Limb (tissue), 2 donors: ENCODE measurements around the gene RAB5B.

Source experiments
- DNase-seq, 2 donors: peaks; one replicate each; pipeline ENCODE4 v3.0.0-alpha.2; 2016; ENCODE audit errors: extremely low spot score in 2 of 2

Gene RAB5B

GRCh38 chr12:55973599-55974307 lies at the start of gene RAB5B:
TSS of gene RAB5B (plus strand) at chr12:55974078. CDS start at chr12:55986961, 12,883 bp downstream.
- peak; percentile 98 to 100 for DNase-seq

GRCh38 chr12:55925371-55925770 lies 48.5 kb upstream of the RAB5B start:
- no peak for DNase-seq

GRCh38 chr12:55925870-55926737 lies 47.8 kb upstream of the RAB5B start:
- no peak for DNase-seq

DNA sequence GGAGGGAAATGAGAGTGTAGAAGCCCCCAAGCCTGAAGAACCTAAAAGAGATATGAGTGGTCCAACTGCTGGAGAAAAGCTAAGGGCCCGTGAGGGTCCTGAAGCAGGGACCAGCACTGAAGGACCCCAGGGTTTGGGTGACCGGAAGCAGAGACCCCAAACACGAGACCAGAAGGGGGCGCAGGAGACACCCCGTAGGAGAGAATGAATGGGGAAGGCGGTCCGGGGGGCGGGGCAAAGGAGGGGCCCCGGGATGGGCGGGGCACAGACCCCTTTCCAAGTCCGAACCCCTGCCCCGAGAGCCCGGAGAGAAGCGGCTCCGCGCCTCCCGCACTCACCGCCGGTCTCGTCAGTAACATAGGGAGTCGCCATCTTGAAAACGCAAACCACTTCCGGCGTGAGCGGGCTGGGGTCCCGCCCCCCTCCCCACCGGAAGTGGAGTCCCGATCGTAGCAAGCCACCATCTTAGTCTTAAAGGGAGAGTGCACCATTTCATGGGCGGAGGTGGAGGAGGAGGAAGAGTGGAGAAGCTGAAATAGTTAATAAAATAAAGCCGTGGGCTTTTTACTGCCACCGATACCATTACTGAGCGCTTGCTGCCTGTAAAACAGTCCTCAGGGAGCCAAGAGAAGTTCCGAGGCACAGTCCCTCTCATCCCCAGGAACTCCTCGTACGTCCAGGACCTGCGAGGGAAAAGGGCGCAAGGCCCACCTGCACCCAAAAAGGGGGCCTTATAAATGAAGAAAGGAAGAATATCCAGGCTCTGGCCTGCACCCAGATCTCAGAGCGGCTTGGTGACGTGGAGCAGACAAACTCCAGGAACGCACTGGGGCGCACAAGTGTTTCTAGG lies 46.9 kb upstream of the RAB5B start:
- peak; percentile 95 to 97 for DNase-seq

- DNase-seq, result peak; percentile 45 to 77
Measured at GRCh38 chr12:55927588-55928502, 46.0 kb upstream of the RAB5B start, which contains the start of gene PYM1. TSS of gene PYM1 (minus strand) at chr12:55927894. CDS start at chr12:55927761, 133 bp downstream.

DNA sequence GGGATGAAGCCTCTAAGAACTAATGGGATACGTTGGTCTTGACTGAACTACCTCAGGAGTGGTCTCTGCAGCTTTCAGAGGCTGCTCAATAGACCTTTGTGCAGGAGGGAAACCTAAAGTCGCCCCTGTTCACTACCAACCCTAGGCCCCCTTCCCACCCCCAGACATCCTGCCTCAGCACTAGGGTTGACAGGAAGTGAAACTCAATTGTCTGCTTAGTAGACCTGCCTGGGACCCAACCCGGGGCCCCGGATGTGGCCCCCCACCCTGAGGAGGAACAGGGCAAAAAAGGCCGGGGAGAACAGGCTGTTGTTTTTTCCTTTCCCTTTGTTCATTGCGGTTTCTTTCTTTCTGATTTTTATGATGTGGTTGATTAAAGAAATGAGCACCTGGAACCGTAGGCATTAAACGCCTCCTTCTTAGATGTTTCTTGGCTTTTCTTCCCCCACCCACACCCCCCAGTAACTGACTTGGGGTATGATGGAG lies 44.5 kb upstream of the RAB5B start:
- no peak for DNase-seq

- DNase-seq, result peak; percentile 52 to 84
Measured at GRCh38 chr12:55930771-55931316, 43.0 kb upstream of the RAB5B start, which contains the start of gene DGKA. TSS of gene DGKA (plus strand) at chr12:55931162. CDS start at chr12:55936504, 5,342 bp downstream.

GRCh38 chr12:55931317-55931779 lies 42.5 kb upstream of the RAB5B start:
- DNase-seq, result no peak

- DNase-seq, result peak; percentile 62 to 83
Measured at GRCh38 chr12:55931780-55932550, 41.9 kb upstream of the RAB5B start.

- DNase-seq, result peak in 1 of 2 donors; percentile 57
Measured at GRCh38 chr12:55932551-55932910, 41.3 kb upstream of the RAB5B start.

GRCh38 chr12:55933169-55933798 lies 40.6 kb upstream of the RAB5B start:
- peak in 1 of 2 donors; percentile 34 for DNase-seq

DNA sequence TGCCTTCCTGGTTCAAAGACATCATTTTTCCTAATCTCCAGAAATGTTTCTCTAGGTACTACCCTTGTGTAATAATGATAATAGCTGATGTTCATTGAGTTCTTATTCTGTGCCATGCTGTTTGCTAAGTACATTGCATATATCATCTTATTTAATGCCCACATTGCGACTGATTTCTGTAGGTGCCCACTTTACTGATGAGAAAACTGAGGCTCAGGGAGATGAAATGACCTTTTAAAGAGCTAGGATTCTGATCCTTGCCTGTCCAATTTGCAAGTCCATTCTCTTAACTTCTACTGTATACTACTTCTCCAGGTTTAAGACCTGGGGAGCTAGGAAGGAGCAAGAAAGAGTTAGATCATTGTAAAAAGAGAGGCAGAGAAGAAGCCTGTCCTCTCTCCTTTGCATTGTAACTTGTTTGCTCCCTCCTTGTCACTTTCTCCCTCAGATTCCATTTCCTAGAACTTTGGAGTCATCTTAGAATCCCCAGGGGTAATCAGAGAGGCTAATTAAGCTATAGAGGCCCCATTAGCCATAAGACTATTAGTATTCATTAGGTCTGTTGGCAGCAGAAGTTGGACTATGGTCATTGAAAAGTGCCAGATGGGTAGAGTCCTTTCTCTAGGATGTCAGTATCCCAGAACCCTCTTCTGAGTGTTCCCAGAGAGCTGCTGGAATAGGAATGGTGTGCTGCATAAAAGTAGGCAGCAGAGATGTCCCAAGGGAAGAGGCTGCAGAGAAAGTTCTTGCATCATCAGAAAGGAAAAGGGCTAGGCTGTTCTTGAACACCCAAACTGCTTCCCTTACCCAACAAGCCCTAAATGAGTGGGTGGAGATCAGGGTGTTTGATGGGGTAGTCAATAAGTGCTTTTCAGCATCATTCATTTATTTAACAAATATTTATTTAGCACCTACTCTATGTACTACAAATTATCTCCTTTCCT lies 39.8 kb upstream of the RAB5B start:
- no peak for DNase-seq

- no peak for DNase-seq
Measured at GRCh38 chr12:55934773-55935172, 39.1 kb upstream of the RAB5B start.

- peak in 1 of 2 donors; percentile 34 for DNase-seq
Measured at GRCh38 chr12:55935738-55936151, 38.1 kb upstream of the RAB5B start.

- no peak for DNase-seq
Measured at GRCh38 chr12:55937981-55938380, 35.9 kb upstream of the RAB5B start.

GRCh38 chr12:55938826-55939501 lies 34.9 kb upstream of the RAB5B start:
- no peak for DNase-seq
